GM13977 (cell line): ENCODE results near the gene DQX1.

ENCODE experiments used
- DNase-seq: peaks from one replicate; pipeline ENCODE4 v3.0.0; 2012; ENCODE audit warnings: low spot score
- CTCF ChIP-seq: IDR thresholded peaks from 2 replicates; pipeline ENCODE4 v1.5.1; 2012; ENCODE audit warnings: mild to moderate bottlenecking, control low read depth; ENCODE audit not compliant: insufficient read depth; ENCODE audit errors: extremely low read depth, missing control alignments
- in situ Hi-C: fragments of 300-500 bp; cut with MboI; formaldehyde crosslinking; loops from one replicate; pipeline ENCODE4 v1.12.0; 2022; ENCODE audit warnings: low sequenced_read_pairs, low pct_unique_long_range_greater_than_20kb, mixed read lengths, inconsistent platforms; ENCODE audit not compliant: unreplicated experiment

The DQX1 gene

GRCh38 chr2:74560591-74560990 is 34.6 kb upstream of the DQX1 start:
- TF ChIP-seq CTCF: no peak
- in situ Hi-C loops: no loop called here
- DNase-seq: no peak

GRCh38 chr2:74559912-74560311 is 33.9 kb upstream of the DQX1 start:
- in situ Hi-C loops: no loop called here
- no peak for DNase-seq
- no peak for TF ChIP-seq CTCF

- DNase-seq: no peak
These were observed 32.5 kb upstream of the DQX1 start for GRCh38 chr2:74558284-74559230.

GRCh38 chr2:74556831-74557370 is 30.9 kb upstream of the DQX1 start:
- TF ChIP-seq CTCF: no peak
- in situ Hi-C loops: no loop called here
- DNase-seq: no peak

More at GRCh38 chr2:74558284-74559230, 32.5 kb upstream of the DQX1 start:
- no peak for TF ChIP-seq CTCF
- in situ Hi-C loops: no loop called here

GRCh38 chr2:74556159-74556558 is 30.1 kb upstream of the DQX1 start:
- TF ChIP-seq CTCF: no peak
- in situ Hi-C loops: no loop called here
- no peak for DNase-seq

- TF ChIP-seq CTCF: no peak
- no peak for DNase-seq
- in situ Hi-C loops: no loop called here
These were observed 29.6 kb upstream of the DQX1 start for GRCh38 chr2:74555610-74556103.
